HG03196 (cell line): ENCODE data around the gene VPS13D.
"Not testable (repeated sequence)": the region's sequence is repeated elsewhere in the genome, so short reads cannot be mapped to it uniquely, and the experiment has no call there.

ENCODE experiments used
- ATAC-seq: cut with Tn5 transposase; IDR thresholded peaks from one replicate; pipeline ENCODE4 v1.9.1; 2021; ENCODE audit not compliant: unreplicated experiment

Gene VPS13D

GRCh38 chr1:12506281-12507280 lies 276.8 kb downstream of the VPS13D start:
- no peak for ATAC-seq

- no peak for ATAC-seq
Observed at GRCh38 chr1:12507631-12508030, 277.8 kb downstream of the VPS13D start.

- no peak for ATAC-seq
Observed at GRCh38 chr1:12508849-12509248, 279.0 kb downstream of the VPS13D start.

- ATAC-seq: no peak
Observed at GRCh38 chr1:12511128-12511484, 281.3 kb downstream of the VPS13D start.

GRCh38 chr1:12511516-12512468 lies 282.0 kb downstream of the VPS13D start:
- no peak for ATAC-seq

- ATAC-seq: no peak
Observed at GRCh38 chr1:12513181-12513580, 283.4 kb downstream of the VPS13D start.

GRCh38 chr1:12514590-12514989 lies 284.8 kb downstream of the VPS13D start:
- ATAC-seq: no peak

- no peak for ATAC-seq
Observed at GRCh38 chr1:12515234-12515633, 285.4 kb downstream of the VPS13D start.

GRCh38 chr1:12516741-12517140 lies 286.9 kb downstream of the VPS13D start:
- ATAC-seq: no peak

GRCh38 chr1:12518931-12519692 lies 289.3 kb downstream of the VPS13D start:
- no peak for ATAC-seq

- no peak for ATAC-seq
Observed at GRCh38 chr1:12519693-12520364, 290.0 kb downstream of the VPS13D start.

GRCh38 chr1:12521096-12521495 lies 291.3 kb downstream of the VPS13D start:
- no peak for ATAC-seq

- ATAC-seq: not testable (repeated sequence)
Observed at GRCh38 chr1:12522780-12523179, 292.9 kb downstream of the VPS13D start.

- ATAC-seq: no peak
Observed at GRCh38 chr1:12524266-12524665, 294.4 kb downstream of the VPS13D start.

- no peak for ATAC-seq
Observed at GRCh38 chr1:12525311-12526181, 295.7 kb downstream of the VPS13D start.

- no peak for ATAC-seq
Observed at GRCh38 chr1:12527564-12527963, 297.7 kb downstream of the VPS13D start.

GRCh38 chr1:12528021-12528852 lies 298.4 kb downstream of the VPS13D start:
- ATAC-seq: no peak

GRCh38 chr1:12529640-12530174 lies 299.9 kb downstream of the VPS13D start:
- no peak for ATAC-seq
